ENCODE measurements around the gene NTF4.
"Not testable (repeated sequence)": the region's sequence is repeated elsewhere in the genome, so short reads cannot be mapped to it uniquely, and the experiment has no call there.

NTF4 gene

DNA sequence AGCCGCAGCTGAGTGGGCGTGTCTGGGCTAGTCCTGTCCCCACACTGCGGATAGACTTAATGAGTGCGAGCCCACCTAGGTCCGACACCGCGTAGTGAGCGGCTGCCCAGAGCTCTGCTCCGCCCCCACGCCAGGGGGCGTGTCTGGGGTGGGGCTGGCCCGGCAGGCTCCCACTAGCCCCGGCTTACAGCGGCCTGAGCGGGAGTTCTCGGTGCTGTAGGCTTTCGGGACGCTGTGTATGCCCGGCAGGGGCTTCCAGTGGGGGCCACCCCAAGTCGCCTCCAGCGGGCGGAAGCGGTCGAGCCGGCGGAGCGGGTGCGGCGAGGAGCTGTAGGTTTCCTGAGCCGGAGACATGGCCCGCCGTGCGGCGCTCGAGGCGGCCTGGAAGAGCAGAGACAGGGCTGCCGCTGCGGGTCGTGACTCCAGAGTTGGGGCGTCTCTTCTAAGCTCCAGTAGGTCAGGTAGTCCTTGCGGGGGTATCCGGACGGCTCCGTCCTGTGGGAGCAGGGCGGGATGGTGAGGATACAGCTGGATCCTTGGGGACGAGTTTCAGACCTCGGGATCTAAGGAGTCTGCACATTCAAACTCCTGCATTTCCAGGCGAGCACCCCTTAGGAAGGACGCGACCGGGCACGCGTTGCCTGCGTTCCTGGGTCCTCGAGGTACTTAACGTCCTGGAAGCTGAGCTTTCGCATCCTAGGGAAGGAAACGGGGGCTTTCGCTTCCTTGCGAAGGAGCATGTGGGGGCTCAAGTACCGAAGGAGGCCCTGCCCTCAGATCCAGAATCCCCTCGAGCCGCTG is 8.3 kb downstream of the NTF4 start:
- peak; percentile 45 for DNase-seq

DNA sequence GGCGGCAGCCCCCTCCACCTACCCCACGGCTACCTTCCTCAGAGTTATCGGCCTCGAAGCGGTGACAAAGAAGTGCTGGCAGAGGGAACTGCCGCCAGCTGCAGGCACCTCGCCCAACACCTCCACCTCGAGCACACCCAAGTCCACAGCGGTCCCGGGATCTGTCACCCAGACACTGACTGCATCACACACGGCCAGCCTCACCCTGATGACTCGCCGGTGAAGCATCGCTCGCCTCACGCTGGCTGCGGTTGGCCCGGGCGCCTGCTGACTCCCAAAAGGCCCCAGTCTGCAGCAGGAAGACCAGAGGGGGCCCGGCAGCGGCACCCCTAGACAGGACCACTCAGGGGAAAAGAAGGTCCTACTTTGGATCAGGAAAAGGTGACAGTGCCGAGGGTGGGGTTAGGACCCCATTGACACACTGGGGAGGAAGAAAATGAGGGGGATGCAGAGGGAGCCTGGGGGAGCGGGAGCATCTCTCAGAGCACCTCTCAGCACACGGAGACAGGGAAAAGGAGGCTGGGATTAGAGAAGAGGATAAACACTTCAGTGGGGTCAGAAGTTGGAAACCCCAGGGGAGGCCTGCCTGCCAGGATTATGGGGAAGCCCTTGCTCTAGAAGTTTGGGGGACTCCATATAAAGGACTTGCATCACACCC is 14.1 kb downstream of the NTF4 start:
- DNase-seq = not testable (repeated sequence)

DNA sequence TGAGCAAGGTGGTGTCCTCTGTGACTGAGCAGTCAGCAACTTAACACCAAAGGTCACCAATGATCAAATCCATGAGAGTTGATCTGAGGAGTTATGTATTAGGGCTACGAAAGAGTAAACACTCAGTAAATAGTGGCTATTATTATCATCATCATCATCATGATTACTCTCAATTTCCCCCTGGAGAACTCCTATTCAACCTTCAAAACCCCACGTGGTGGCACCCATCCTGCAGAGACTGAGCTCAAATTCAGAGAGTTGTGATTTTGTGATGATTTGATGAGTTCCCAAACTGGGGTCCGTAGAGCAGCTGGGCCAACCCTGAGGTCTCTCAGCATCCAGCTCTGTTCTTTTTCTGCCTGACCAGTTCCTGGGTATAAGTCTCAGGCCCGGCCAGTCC is 14.8 kb downstream of the NTF4 start:
- not testable (repeated sequence) for DNase-seq

DNA sequence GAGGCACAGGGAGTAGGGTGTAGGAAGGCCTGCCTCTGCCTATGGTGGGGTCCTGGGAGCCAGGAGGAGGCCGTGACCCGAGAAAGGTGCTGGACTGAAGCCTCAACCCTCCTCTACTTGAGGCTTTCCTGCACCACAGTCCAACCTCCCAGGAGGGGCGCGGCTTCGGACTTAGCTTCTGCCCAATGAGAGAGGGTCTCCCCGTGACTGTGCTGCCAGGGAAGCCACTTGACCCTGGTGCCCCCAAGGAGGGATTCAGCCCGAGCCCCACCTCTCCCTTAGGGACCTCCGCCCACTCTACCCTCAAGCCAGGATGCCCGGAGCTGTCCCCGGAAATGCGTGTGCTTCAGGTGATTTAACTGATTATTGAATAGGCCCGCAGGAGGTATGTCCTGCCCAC is 15.6 kb downstream of the NTF4 start, which contains the start of gene CGB8:
TSS of gene CGB8 (minus strand) at position 101 of the 400 bp plus-strand sequence. CDS start 372 bp downstream, outside the sequence.
- DNase-seq = not testable (repeated sequence)

DNA sequence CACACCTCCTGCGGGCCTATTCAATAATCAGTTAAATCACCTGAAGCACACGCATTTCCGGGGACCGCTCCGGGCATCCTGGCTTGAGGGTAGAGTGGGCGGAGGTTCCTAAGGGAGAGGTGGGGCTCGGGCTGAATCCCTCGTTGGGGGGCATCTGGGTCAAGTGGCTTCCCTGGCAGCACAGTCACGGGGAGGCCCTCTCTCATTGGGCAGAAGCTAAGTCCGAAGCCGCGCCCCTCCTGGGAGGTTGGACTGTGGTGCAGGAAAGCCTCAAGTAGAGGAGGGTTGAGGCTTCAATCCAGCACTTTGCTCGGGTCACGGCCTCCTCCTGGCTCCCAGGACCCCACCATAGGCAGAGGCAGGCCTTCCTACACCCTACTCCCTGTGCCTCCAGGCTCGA is 21.1 kb downstream of the NTF4 start, which contains the start of gene CGB5:
TSS of gene CGB5 (plus strand) at position 301 of the 400 bp plus-strand sequence. CDS start 362 bp downstream, outside the sequence.
- not testable (repeated sequence) for DNase-seq

DNA sequence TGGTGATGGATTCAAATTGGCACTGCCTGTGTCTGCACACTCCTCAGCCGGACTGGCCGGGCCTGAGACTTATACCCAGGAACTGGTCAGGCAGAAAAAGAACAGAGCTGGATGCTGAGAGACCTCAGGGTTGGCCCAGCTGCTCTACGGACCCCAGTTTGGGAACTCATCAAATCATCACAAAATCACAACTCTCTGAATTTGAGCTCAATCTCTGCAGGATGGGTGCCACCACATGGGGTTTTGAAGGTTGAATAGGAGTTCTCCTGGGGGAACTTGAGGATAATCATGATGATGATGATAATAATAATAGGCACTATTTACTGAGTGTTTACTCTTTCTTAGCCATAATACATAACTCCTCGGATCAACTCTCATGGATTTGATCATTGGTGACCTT is 22.0 kb downstream of the NTF4 start:
- DNase-seq = not testable (repeated sequence)

DNA sequence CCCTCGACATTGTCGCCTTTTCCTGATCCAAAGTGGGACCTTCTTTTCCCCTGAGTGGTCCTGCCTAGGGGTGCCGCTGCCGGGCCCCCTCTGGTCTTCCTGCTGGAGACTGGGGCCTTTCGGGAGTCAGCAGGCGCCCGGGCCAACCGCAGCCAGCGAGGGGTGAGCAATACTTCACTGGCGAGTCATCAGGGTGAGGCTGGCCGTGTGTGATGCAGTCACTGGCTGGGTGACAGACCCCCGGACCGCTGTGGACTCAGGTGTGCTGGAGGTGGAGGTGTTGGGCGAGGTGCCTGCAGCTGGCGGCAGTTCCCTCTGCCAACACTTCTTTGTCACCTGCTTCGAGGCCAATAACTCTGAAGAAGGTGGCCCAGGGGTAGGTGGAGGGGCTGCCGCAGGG is 22.4 kb downstream of the NTF4 start:
- DNase-seq = no peak

DNA sequence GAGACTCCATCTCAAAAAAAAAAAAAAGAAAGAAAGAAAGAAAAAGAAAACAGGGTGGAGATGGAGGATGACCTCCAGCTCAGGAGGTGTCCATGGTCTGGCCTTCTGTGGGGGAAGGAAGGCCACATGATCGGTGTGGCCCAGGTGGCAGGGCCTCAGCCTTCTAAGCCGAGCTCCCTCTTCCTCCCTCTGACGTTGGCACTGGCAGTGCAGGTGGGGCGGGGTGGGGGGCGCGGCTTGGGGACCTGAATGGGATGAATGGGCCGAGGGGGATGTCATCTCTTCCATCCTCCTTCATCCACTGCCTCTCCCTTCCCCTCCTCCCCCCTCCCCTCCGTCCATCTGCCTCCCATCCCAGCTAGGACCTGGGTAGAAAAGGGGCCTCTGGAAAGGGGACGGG is 24.9 kb downstream of the NTF4 start:
- DNase-seq = not testable (repeated sequence)

DNA sequence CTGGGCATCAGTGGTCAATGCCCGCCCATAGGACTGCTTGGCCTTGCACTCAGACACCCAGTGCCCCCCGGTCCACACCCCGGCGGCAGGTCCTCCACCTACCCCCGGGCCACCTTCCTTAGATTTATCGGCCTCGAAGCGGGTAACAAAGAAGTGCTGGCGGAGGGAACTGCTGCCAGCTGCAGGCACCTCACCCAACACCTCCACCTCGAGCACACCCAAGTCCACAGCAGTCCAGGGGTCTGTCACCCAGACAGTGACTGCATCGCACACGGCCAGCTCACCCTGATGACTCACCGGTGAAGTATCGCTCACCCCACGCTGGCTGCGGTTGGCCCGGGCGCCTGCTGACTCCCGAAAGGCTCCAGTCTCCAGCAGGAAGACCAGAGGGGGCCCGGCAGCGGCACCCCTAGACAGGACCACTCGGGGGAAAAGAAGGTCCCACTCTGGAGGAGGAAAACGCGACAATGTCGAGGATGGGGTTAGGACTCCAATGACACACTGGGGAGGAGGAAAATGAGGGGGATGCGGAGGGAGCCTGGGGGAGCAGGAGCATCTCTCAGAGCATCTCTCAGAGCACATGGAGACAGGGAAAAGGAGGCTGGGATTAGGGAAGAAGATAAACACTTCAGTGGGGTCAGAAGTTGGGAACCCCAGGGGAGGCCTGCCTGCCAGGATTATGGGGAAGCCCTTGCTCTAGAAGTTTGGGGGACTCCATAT is 25.9 kb downstream of the NTF4 start:
- not testable (repeated sequence) for DNase-seq

DNA sequence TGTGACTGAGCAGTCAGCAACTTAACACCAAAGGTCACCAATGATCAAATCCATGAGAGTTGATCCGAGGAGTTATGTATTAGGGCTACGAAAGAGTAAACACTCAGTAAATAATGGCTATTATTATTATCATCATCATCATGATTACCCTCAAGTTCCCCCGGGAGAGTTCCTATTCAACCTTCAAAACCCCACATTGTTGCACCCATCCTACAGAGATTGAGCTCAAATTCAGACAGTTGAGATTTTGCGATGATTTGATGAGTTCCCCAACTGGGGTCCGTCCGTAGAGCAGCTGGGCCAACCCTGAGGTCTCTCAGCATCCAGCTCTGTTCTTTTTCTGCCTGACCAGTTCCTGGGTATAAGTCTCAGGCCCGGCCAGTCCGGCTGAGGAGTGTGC is 26.5 kb downstream of the NTF4 start:
- DNase-seq = not testable (repeated sequence)

DNA sequence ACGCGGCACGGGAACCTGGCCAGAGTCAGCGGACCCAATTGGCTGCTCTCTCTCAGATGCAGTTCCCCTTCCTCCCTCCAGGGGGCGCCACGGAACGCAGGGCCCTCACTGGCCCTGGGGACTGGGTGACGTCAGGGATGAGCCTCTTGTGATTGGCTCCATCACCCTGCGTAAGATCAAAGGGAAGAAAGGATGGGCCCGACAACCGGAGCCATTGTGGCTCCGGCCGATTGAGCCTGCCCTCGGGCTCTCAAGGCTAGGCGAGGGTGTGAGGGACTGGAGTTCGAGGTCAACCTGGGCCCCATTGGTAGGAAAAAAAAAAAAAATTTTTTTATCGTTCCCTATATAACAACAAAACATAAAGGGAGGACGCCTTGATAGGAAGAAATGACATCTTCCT is 27.8 kb downstream of the NTF4 start, which contains the start of gene CGB1:
TSS of gene CGB1 (minus strand) at position 81 of the 400 bp plus-strand sequence. CDS start 184 bp downstream, outside the sequence.
- DNase-seq = peak; percentile 32

DNA sequence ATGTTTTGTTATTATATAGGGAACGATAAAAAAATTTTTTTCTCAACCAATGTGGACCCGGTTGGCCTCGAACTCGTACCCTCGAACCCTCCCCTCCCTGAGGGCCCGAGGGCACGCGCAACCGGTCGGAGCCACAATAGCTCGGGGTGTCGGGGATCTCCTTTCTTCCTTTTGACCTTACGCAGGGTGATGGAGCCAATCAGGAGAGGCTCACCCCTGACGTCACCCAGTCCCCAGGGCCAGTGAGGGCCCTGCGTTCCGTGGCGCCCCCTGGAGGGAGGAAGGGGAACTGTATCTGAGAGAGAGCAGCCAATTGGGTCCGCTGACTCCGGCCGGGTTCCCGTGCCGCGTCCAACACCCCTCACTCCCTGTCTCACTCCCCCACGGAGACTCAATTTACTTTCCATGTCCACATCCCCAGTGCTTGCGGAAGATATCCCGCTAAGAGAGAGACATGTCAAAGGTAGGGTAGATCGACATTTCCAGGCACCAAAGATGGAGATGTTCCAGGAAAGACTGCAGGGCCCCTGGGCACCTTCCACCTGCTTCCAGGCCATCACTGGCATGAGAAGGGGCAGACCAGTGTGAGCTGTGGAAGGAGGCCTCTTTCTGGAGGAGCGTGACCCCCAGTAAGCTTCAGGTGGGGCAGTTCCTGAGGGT is 32.8 kb downstream of the NTF4 start, which contains the start of gene CGB2:
TSS of gene CGB2 (plus strand) at position 249 of the 660 bp plus-strand sequence. CDS start at position 455, 206 bp downstream.
- DNase-seq = peak; percentile 62

DNA sequence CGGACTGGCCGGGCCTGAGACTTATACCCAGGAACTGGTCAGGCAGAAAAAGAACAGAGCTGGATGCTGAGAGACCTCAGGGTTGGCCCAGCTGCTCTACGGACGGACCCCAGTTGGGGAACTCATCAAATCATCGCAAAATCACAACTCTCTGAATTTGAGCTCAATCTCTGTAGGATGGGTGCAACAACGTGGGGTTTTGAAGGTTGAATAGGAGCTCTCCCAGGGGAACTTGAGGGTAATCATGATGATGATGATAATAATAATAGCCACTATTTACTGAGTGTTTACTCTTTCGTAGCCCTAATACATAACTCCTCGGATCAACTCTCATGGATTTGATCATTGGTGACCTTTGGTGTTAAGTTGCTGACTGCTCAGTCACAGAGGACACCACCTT is 34.3 kb downstream of the NTF4 start:
- not testable (repeated sequence) for DNase-seq

DNA sequence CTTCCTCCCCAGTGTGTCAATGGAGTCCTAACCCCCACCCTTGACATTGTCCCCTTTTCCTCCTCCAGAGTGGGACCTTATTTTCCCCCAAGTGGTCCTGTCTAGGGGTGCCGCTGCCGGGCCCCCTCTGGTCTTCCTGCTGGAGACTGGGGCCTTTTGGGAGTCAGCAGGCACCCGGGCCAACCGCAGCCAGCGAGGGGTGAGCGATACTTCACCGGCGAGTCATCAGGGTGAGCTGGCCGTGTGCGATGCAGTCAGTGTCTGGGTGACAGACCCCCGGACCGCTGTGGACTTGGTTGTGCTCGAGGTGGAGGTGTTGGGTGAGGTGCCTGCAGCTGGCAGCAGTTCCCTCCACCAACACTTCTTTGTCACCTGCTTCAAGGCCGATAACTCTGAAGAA is 34.9 kb downstream of the NTF4 start:
- DNase-seq = not testable (repeated sequence)

DNA sequence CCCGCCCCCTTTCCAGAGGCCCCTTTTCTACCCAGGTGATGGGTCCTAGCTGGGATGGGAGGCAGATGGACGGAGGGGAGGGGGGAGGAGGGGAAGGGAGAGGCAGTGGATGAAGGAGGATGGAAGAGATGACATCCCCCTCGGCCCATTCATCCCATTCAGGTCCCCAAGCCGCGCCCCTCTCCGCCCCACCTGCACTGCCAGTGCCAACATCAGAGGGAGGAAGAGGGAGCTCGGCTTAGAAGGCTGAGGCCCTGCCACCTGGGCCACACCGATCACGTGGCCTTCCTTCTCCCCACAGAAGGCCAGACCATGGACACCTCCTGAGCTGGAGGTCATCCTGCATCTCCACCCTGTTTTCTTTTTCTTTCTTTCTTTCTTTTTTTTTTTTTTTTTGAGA is 35.9 kb downstream of the NTF4 start:
- not testable (repeated sequence) for DNase-seq

DNA sequence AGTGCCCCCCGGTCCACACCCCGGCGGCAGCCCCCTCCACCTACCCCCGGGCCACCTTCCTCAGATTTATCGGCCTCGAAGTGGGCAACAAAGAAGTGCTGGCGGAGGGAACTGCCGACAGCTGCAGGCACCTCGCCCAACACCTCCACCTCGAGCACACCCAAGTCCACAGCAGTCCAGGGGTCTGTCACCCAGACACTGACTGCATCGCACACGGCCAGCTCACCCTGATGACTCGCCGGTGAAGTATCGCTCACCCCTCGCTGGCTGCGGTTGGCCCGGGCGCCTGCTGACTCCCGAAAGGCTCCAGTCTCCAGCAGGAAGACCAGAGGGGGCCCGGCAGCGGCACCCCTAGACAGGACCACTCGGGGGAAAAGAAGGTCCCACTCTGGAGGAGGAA is 39.0 kb downstream of the NTF4 start:
- DNase-seq = not testable (repeated sequence)

DNA sequence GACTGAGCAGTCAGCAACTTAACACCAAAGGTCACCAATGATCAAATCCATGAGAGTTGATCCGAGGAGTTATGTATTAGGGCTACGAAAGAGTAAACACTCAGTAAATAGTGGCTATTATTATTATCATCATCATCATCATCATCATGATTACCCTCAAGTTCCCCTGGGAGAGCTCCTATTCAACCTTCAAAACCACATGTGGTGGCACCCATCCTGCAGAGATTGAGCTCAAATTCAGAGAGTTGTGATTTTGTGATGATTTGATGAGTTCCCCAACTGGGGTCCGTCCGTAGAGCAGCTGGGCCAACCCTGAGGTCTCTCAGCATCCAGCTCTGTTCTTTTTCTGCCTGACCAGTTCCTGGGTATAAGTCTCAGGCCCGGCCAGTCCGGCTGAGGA is 39.5 kb downstream of the NTF4 start:
- DNase-seq = not testable (repeated sequence)

DNA sequence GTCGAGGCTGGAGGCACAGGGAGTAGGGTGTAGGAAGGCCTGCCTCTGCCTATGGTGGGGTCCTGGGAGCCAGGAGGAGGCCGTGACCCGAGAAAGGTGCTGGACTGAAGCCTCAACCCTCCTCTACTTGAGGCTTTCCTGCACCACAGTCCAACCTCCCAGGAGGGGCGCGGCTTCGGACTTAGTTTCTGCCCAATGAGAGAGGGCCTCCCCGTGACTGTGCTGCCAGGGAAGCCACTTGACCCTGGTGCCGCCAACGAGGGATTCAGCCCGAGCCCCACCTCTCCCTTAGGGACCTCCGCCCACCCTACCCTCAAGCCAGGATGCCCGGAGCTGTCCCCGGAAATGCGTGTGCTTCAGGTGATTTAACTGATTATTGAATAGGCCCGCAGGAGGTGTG is 40.4 kb downstream of the NTF4 start, which contains the start of gene CGB3:
TSS of gene CGB3 (minus strand) at position 101 of the 400 bp plus-strand sequence. CDS start 362 bp downstream, outside the sequence.
- DNase-seq = not testable (repeated sequence)

DNA sequence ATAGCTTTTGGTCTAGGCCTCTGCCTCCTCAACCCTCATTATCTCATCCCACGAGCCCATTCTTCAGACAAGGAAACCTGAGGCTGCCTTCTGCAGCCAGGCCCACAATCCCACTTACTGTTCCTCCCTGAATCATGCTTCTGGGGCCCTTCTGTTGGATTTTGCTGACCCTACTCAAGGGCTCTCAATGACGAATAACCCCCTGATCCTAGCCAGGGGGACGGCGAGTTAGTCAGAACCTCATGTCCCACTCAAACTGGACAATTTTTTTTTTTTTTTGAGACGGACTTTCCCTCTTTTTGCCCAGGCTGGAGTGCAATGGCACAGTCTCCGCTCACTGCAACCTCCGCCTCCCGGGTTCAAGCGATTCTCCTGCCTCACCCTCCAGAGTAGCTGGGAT is 42.5 kb downstream of the NTF4 start:
- DNase-seq = no peak

DNA sequence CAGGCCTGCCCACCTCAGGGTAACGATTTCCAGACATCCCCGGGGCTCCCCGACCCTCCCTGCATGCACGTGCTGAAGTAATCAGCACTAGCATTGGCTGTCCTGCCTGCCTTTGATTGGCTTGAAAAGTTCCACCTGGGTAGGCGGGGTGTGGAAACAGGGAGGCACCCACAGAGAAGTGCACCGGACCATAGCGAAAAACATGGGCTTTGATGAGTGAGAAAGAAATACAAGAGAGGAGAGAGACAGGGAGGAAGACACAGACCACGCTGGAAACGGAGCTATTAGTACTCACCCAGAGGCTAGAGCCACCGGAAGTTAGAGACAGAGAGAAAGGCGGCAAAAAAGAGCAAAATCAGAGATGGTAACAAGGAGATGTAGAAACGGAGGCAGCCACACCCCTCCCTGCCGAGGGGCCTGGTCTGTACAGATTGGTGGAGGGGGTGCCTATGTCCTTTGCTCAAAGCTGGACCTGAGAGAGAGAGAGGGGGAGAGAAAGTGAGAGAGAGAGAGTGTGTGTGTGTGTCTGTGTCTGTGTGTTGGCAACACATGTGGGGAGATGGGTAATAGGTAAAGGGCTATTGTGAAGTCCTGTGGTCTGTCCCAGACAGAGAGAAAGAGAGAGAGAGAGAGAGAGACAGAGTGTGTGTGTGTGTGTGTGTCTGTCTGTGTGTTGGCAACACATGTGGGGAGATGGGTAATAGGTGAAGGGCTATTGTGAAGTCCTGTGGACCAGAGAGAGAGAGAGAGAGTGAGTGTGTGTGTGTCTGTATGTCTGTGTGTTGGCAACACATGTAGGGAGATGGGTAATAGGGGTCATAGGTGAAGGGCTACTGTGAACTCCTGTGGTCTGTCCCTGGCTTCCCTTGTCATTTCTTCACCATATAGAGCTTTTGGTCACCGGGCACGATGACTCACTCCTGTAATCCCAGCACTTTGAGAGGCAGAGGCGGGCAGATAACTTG is 43.4 kb downstream of the NTF4 start:
- DNase-seq = no peak

DNA sequence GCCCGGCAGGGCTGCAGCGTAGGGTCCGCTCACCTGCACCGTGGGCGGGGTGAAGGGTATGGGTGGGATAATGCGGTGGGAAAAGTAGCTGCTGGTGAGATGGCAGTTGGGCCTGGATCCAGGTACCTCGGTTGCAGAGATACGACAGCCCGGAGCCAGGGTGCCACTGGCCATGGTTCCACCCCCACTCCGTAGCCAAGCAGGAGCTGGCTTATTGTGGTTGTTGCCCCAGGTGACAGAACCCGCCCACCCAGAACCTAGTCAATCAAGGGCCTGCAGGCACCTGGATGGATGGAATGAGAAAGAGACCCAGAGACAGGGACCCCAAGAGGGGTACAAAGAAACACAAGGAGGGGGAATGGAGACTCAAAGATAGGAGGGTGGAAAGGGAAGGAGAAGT is 44.3 kb downstream of the NTF4 start:
- DNase-seq = no peak
